GM23248 (cell line): ENCODE results near the gene PPFIA4. TPM values are rescaled to one million over a fixed set of nuclear protein-coding genes. Genes with fewer than 3 reads are reported as not detected.

Experiments
- DNase-seq: peaks from one replicate; pipeline ENCODE4 v3.0.0-alpha.2; 2015
- H2AFZ ChIP-seq: fragments of 200-600 bp; sonication (generic); 2 replicates; pipeline ENCODE4 v1.6.1; 2016; ENCODE audit warnings: antibody characterized with exemption
- H3F3A ChIP-seq: fragments of 200-600 bp; sonication (generic); 2 replicates; pipeline ENCODE4 v1.6.1; 2016; ENCODE audit warnings: mild to moderate bottlenecking, antibody characterized with exemption, mixed run types; ENCODE audit not compliant: insufficient read depth
- H3K27ac ChIP-seq: fragments of 200-600 bp; sonication (generic); 2 replicates; pipeline ENCODE4 v1.5.1; 2016; ENCODE audit warnings: mild to moderate bottlenecking
- H3K27me3 ChIP-seq: fragments of 200-600 bp; sonication (generic); replicated peaks from 2 replicates; pipeline ENCODE4 v1.6.1; 2016; ENCODE audit warnings: mild to moderate bottlenecking; ENCODE audit not compliant: insufficient read depth
- H3K36me3 ChIP-seq: fragments of 200-600 bp; sonication (generic); 2 replicates; pipeline ENCODE4 v1.6.1; 2016; ENCODE audit warnings: low read depth, mild to moderate bottlenecking
- H3K4me1 ChIP-seq: fragments of 200-600 bp; sonication (generic); 2 replicates; pipeline ENCODE4 v1.6.1; 2016; ENCODE audit warnings: mild to moderate bottlenecking; ENCODE audit not compliant: insufficient read depth
- H3K4me2 ChIP-seq: fragments of 200-600 bp; sonication (generic); one replicate; pipeline ENCODE4 v1.6.1; 2016; ENCODE audit warnings: mild to moderate bottlenecking; ENCODE audit not compliant: unreplicated experiment
- H3K4me3 ChIP-seq: fragments of 200-600 bp; sonication (generic); 2 replicates; pipeline ENCODE4 v1.5.1; 2016; ENCODE audit warnings: mild to moderate bottlenecking
- H3K79me2 ChIP-seq: fragments of 200-600 bp; sonication (generic); 2 replicates; pipeline ENCODE4 v1.6.1; 2016; ENCODE audit warnings: mild to moderate bottlenecking; ENCODE audit not compliant: insufficient read depth
- H3K9ac ChIP-seq: fragments of 200-600 bp; sonication (generic); 2 replicates; pipeline ENCODE4 v1.6.1; 2016; ENCODE audit warnings: mild to moderate bottlenecking
- H3K9me2 ChIP-seq: fragments of 200-600 bp; sonication (generic); 2 replicates; pipeline ENCODE4 v1.6.1; 2016; ENCODE audit warnings: mixed run types, mild to moderate bottlenecking, moderate library complexity; ENCODE audit not compliant: insufficient read depth
- H3K9me3 ChIP-seq: fragments of 200-600 bp; sonication (generic); one replicate; pipeline ENCODE4 v1.6.1; 2017; ENCODE audit warnings: low read depth
- H4K20me1 ChIP-seq: fragments of 200-600 bp; sonication (generic); 2 replicates; pipeline ENCODE4 v1.6.0; 2016; ENCODE audit not compliant: insufficient read depth
- EZH2 ChIP-seq: fragments of 200-600 bp; sonication (generic); IDR thresholded peaks from 2 replicates; pipeline ENCODE4 v1.6.1; 2018; ENCODE audit warnings: antibody characterized with exemption, mild to moderate bottlenecking; ENCODE audit not compliant: insufficient read depth, poor library complexity, severe bottlenecking
- EZH2phosphoT487 ChIP-seq: fragments of 200-600 bp; sonication (generic); IDR thresholded peaks from 2 replicates; pipeline ENCODE4 v1.6.1; 2018; ENCODE audit warnings: antibody characterized with exemption, moderate library complexity, mild to moderate bottlenecking, low read depth; ENCODE audit not compliant: insufficient read depth
- WGBS, 2 experiments: methylation state at CpG; one replicate each; pipeline ENCODE4 v1.1.6; 2015 to 2017; ENCODE audit warnings: low lambda C conversion rate in 2 of 2, low coverage in 1 of 2; ENCODE audit errors: missing lambda C conversion rate in 2 of 2; 5-methylcytosine and 5-hydroxymethylcytosine counted together
- in situ Hi-C: fragments of 300-500 bp; cut with MboI; formaldehyde crosslinking; loops from 2 replicates; pipeline ENCODE4 v1.15.0; 2020
- polyA plus RNA-seq: library from polyadenylated mRNA; unstranded; fragments of >200 nt; fragmentation: Nextera tagmentation; extraction: Ambion mirVana; gene quantifications from 2 replicates; pipeline ENCODE4 v1.2.1, GENCODE V29; 2016
- total RNA-seq: library from RNA; depleted of rRNA; stranded (reverse); fragments of >200 nt; shearing (Covaris generic); gene quantifications from 2 replicates; pipeline ENCODE4 v1.2.3, GENCODE V29; 2014; rRNA removed

The PPFIA4 gene
- total and polyA plus RNA-seq, 2 experiments from 2014 or later: 4.9 to 13.6 TPM

DNA sequence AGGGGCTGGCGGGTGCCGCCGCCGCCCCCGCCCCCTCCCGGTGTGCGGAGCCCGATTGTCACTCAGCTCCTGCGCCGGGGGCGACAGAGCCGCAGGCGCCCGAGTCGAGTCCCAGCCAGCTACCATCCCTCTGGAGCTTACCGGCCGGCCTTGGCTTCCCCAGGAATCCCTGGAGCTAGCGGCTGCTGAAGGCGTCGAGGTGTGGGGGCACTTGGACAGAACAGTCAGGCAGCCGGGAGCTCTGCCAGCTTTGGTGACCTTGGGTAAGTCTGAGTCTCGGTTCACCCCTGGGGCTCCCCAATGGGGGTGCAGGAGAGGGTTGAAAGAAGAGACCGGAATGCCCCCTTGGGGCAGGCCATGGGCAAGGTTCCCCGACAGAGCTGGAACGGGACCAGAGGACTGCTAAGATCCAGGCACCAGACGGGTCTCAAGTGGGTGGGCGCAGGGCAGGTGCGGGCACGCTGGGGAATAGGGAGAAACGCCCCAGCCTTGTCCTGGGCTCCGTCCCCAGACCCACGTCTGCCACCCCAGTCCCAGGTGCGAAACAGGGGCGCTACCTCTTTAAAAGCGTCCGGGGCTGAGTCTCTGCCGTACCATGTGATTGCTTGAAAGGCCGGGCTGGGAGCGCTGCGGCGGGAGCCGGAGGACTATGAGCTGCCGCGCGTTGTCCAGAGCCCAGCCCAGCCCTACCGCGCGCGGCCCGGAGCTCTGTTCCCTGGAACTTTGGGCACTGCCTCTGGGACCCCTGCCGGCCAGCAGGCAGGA, 101.6 kb downstream of the PPFIA4 start, which contains the start of gene ADORA1:
ADORA1 (plus strand) TSS at position 61 of the 765 bp plus-strand sequence. CDS start 1,116 bp downstream, outside the sequence.
- Histone ChIP-seq H3K27me3 (peaks cover 7% of the 10 kb centered on the region; the same call in 1 of the 2 replicates), H3K27ac (no peak within 1 kb of the TSS), H3K4me2 (peak within 1 kb of the TSS; percentile 88), H3K79me2 (no peaks in the 10 kb centered on the region), H3K9me3 (no peaks in the 10 kb centered on the region), H3K9me2 (no peaks in the 10 kb centered on the region), H3K36me3 (no peaks in the 10 kb centered on the region), H4K20me1 (no peaks in the 10 kb centered on the region), H3K4me3 (peak within 1 kb of the TSS; percentile 72), H3K4me1 (peaks cover 16% of the 10 kb centered on the region), H3F3A (peaks cover 7% of the 10 kb centered on the region; the same call in 1 of the 2 replicates), H3K9ac (peak within 1 kb of the TSS; percentile 19; the same call in 1 of the 2 replicates), H2AFZ (peak within 1 kb of the TSS; percentile 86)
- TF ChIP-seq EZH2: no peak
- TF ChIP-seq EZH2phosphoT487: no peak
- peak; percentile 88 for DNase-seq
- in situ Hi-C loops: no loop called here
- 2 to 3% methylated on average over 39 of the region's 51 CpGs for WGBS, 2 experiments

GRCh38 chr1:203128431-203128715, 102.1 kb downstream of the PPFIA4 start:
- no peaks in the 10 kb centered on the region for H3K79me2 ChIP-seq
- H3K4me3 ChIP-seq: peak overlapping the region; percentile 72
- peaks cover 16% of the 10 kb centered on the region for H3K4me1 ChIP-seq
- H4K20me1 ChIP-seq: no peaks in the 10 kb centered on the region
- H2AFZ ChIP-seq: peak overlapping the region; percentile 86
- peaks cover 5% of the 10 kb centered on the region; the same call in 1 of the 2 replicates for H3K27me3 ChIP-seq
- H3K9ac ChIP-seq: no peak overlapping the region
- no peak overlapping the region for H3K27ac ChIP-seq
- H3K9me2 ChIP-seq: no peaks in the 10 kb centered on the region
- WGBS, 2 experiments: 65 to 76% methylated on average over 7 of the region's 7 CpGs
- in situ Hi-C loops: no loop called here
- peak overlapping the region; percentile 88 for H3K4me2 ChIP-seq
- no peaks in the 10 kb centered on the region for H3K36me3 ChIP-seq
- peaks cover 7% of the 10 kb centered on the region; the same call in 1 of the 2 replicates for H3F3A ChIP-seq
- TF ChIP-seq EZH2phosphoT487 (no peak), EZH2 (no peak)
- no peak for DNase-seq
- no peaks in the 10 kb centered on the region for H3K9me3 ChIP-seq

Other genes with a start within 250 kb of the PPFIA4 start
- gene KDM5B, start 218.1 kb upstream of the PPFIA4 start, total RNA-seq: 64.3 and 74.7 TPM in 2 replicates
- gene KDM5B, start 218.1 kb upstream of the PPFIA4 start, polyA plus RNA-seq: 74.4 and 79.5 TPM in 2 replicates
- not detected in 2 replicates for gene PCAT6, start 215.5 kb upstream of the PPFIA4 start, total RNA-seq
- gene PCAT6, start 215.5 kb upstream of the PPFIA4 start, polyA plus RNA-seq: 9.4 and 13.9 TPM in 2 replicates
- gene RABIF, start 137.3 kb upstream of the PPFIA4 start, total RNA-seq: 5.2 and 7.2 TPM in 2 replicates
- 16.5 and 17.0 TPM in 2 replicates for gene RABIF, start 137.3 kb upstream of the PPFIA4 start, polyA plus RNA-seq
- gene KLHL12, start 99.3 kb upstream of the PPFIA4 start, total RNA-seq: 20.8 and 21.4 TPM in 2 replicates
- gene KLHL12, start 99.3 kb upstream of the PPFIA4 start, polyA plus RNA-seq: 20.4 and 22.0 TPM in 2 replicates
- gene ADIPOR1, start 68.2 kb upstream of the PPFIA4 start, total RNA-seq: 83.2 and 101 TPM in 2 replicates
- 110 and 111 TPM in 2 replicates for gene ADIPOR1, start 68.2 kb upstream of the PPFIA4 start, polyA plus RNA-seq
- gene CYB5R1, start 59.2 kb upstream of the PPFIA4 start, total RNA-seq: 28.7 and 32.9 TPM in 2 replicates
- 40.7 and 45.9 TPM in 2 replicates for gene CYB5R1, start 59.2 kb upstream of the PPFIA4 start, polyA plus RNA-seq
- 92.7 and 111 TPM in 2 replicates for gene TMEM183A, start 19.1 kb upstream of the PPFIA4 start, total RNA-seq
- 57.3 TPM in 2 replicates for gene TMEM183A, start 19.1 kb upstream of the PPFIA4 start, polyA plus RNA-seq
- gene MYOG, start 59.5 kb downstream of the PPFIA4 start, total RNA-seq: not detected in 2 replicates
- gene MYOG, start 59.5 kb downstream of the PPFIA4 start, polyA plus RNA-seq: not detected in 2 replicates
- 0.89 and 5.8 TPM in 2 replicates for gene ADORA1, start 101.2 kb downstream of the PPFIA4 start, total RNA-seq
- 2.2 and 3.3 TPM in 2 replicates for gene ADORA1, start 101.2 kb downstream of the PPFIA4 start, polyA plus RNA-seq
- gene MYBPH, start 149.3 kb downstream of the PPFIA4 start, total RNA-seq: 0.11 and 1.4 TPM in 2 replicates
- gene MYBPH, start 149.3 kb downstream of the PPFIA4 start, polyA plus RNA-seq: 0.34 and 0.89 TPM in 2 replicates
- gene CHI3L1, start 160.2 kb downstream of the PPFIA4 start, total RNA-seq: 0.22 and 0.63 TPM in 2 replicates
- gene CHI3L1, start 160.2 kb downstream of the PPFIA4 start, polyA plus RNA-seq: 0.23 TPM in 1 of 2 replicates, not detected in the other
- not detected in 2 replicates for gene CHIT1, start 203.2 kb downstream of the PPFIA4 start, total RNA-seq
- not detected in 2 replicates for gene CHIT1, start 203.2 kb downstream of the PPFIA4 start, polyA plus RNA-seq